Measurements from ENCODE around the gene CCNC. TPM values are rescaled to one million over a fixed set of nuclear protein-coding genes. Genes with fewer than 3 reads are reported as not detected.

Gene CCNC
- total and polyA plus RNA-seq, 2 of the 13 experiments (the other 11 are each of a cell fraction or from before 2014, with no cell fraction given): 69.6 to 141 TPM

GRCh38 chr6:99520855-99521632 is 47.4 kb downstream of the CCNC start (continued):
- TF ChIP-seq HNF1B (CRISPR knock-in tag; IDR thresholded peaks at IDR 0.05) (no peak), ZNF746 (CRISPR knock-in tag; IDR thresholded peaks at IDR 0.05) (0 out of 2 replicates have a peak, but pooled peaks have one; percentile 24), ZNF432 (CRISPR knock-in tag; IDR thresholded peaks at IDR 0.05; ENCODE audit: borderline replicate concordance) (no peak), U2AF2 (IDR thresholded peaks at IDR 0.05; ENCODE audit: low read depth, low read length) (no peak), ZNF788 (CRISPR knock-in tag; IDR thresholded peaks at IDR 0.05; ENCODE audit: borderline replicate concordance) (peak; percentile 83; the same call in 1 of the 2 replicates), ISL2 (CRISPR knock-in tag; IDR thresholded peaks at IDR 0.05) (no peak), ADNP (CRISPR knock-in tag; IDR thresholded peaks at IDR 0.05) (no peak), SRSF4 (IDR thresholded peaks at IDR 0.05; ENCODE audit: low read depth, low read length, poor library complexity, severe bottlenecking) (no peak), POLR2A (IDR thresholded peaks at IDR 0.05; ENCODE audit: insufficient read depth in 1 of 2, low read depth in 2 of 2, low read length in 2 of 2) (peak; percentile 93 to 95), MIER3 (CRISPR knock-in tag; IDR thresholded peaks at IDR 0.05; ENCODE audit: borderline replicate concordance) (peak; percentile 65; the same call in 1 of the 2 replicates), POGK (CRISPR knock-in tag; conservative IDR thresholded peaks at IDR 0.05) (peak; percentile 74), IKZF1 (IDR thresholded peaks at IDR 0.05) (no peak), REPIN1 (CRISPR knock-in tag; IDR thresholded peaks at IDR 0.05; ENCODE audit: borderline replicate concordance, low read depth) (peak; percentile 70; the same call in 1 of the 2 replicates), ZFP90 (CRISPR knock-in tag; IDR thresholded peaks at IDR 0.05; ENCODE audit: borderline replicate concordance) (no peak; the same call in 1 of the 2 replicates), MED8 (CRISPR knock-in tag; IDR thresholded peaks at IDR 0.05; ENCODE audit: insufficient replicate concordance) (peak; percentile 55), SIX4 (CRISPR knock-in tag; IDR thresholded peaks at IDR 0.05) (no peak)
- TF ChIP-seq, protein P1, sequence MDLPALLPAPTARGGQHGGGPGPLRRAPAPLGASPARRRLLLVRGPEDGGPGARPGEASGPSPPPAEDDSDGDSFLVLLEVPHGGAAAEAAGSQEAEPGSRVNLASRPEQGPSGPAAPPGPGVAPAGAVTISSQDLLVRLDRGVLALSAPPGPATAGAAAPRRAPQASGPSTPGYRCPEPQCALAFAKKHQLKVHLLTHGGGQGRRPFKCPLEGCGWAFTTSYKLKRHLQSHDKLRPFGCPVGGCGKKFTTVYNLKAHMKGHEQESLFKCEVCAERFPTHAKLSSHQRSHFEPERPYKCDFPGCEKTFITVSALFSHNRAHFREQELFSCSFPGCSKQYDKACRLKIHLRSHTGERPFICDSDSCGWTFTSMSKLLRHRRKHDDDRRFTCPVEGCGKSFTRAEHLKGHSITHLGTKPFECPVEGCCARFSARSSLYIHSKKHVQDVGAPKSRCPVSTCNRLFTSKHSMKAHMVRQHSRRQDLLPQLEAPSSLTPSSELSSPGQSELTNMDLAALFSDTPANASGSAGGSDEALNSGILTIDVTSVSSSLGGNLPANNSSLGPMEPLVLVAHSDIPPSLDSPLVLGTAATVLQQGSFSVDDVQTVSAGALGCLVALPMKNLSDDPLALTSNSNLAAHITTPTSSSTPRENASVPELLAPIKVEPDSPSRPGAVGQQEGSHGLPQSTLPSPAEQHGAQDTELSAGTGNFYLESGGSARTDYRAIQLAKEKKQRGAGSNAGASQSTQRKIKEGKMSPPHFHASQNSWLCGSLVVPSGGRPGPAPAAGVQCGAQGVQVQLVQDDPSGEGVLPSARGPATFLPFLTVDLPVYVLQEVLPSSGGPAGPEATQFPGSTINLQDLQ (CRISPR knock-in tag; IDR thresholded peaks at IDR 0.05): no peak; the same call in 1 of the 2 replicates
- TF ChIP-seq, protein P2, sequence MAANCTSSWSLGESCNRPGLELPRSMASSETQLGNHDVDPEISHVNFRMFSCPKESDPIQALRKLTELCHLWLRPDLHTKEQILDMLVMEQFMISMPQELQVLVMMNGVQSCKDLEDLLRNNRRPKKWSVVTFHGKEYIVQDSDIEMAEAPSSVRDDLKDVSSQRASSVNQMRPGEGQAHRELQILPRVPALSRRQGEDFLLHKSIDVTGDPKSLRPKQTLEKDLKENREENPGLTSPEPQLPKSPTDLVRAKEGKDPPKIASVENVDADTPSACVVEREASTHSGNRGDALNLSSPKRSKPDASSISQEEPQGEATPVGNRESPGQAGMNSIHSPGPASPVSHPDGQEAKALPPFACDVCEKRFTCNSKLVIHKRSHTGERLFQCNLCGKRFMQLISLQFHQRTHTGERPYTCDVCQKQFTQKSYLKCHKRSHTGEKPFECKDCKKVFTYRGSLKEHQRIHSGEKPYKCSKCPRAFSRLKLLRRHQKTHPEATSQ (CRISPR knock-in tag; IDR thresholded peaks at IDR 0.05; ENCODE audit: borderline replicate concordance): no peak; the same call in 1 of the 2 replicates
